A549 (cell line): ENCODE results near the gene ZNF564.

Source experiments
- CEBPB ChIP-seq, 2 experiments: fragments of >200 bp in 1 of 2; sonication (Bioruptor Twin) in 1 of 2; formaldehyde crosslinking in 1 of 2; IDR thresholded peaks; 2 replicates each; pipeline ENCODE4 v1.6.1; 2012 to 2016
- CTCF ChIP-seq: fragments of >200 bp; sonication (Bioruptor Twin); formaldehyde crosslinking; IDR thresholded peaks from 3 replicates; pipeline ENCODE4 v1.5.1; 2016
- ESRRA ChIP-seq: fragments of 150-350 bp; IDR thresholded peaks from 2 replicates; pipeline ENCODE4 v1.6.1; 2014; ENCODE audit warnings: mild to moderate bottlenecking, low read length, borderline replicate concordance
- RFX5 ChIP-seq: fragments of 450-650 bp; IDR thresholded peaks from 2 replicates; pipeline ENCODE4 v1.7.1; 2014; ENCODE audit warnings: antibody characterized with exemption, mild to moderate bottlenecking, moderate library complexity

GRCh38 chr19:12485052-12485416, 66.2 kb downstream of the ZNF564 start:
- no peak for TF ChIP-seq CTCF
- no peak for TF ChIP-seq ESRRA
- no peak for TF ChIP-seq RFX5
- no peak for TF ChIP-seq CEBPB (IDR thresholded peaks at IDR 0.05)
